WTC11 (cell line): ENCODE data around the gene DENND4A. TPM values are rescaled to one million over a fixed set of nuclear protein-coding genes. Genes with fewer than 3 reads are reported as not detected.

Experiments
- ATAC-seq: fragments of 200-7000 bp; cut with Tn5 transposase; 2 replicates; pipeline ENCODE4 v1.10.0; 2021; ENCODE audit warnings: mild to moderate bottlenecking, moderate library complexity
- CTCF ChIA-PET: fragments of 300-600 bp; sonication (Branson Sonifier 250); formaldehyde crosslinking; loops from one replicate; lab custom pipeline; 2021; ENCODE audit warnings: antibody characterized with exemption; lab: Charles Lee
- POLR2A ChIA-PET: fragments of 350-600 bp; sonication (Branson Sonifier 250); formaldehyde crosslinking; loops from one replicate; lab custom pipeline; 2021; ENCODE audit warnings: antibody characterized with exemption; lab: Charles Lee
- DNase-seq: peaks from one replicate; pipeline ENCODE4 v3.0.0; 2021; ENCODE audit warnings: low spot score
- H3K27ac Mint-ChIP-seq: 2 replicates; pipeline ENCODE4 v1.8.0; 2021; ENCODE audit warnings: mixed read lengths
- H3K27me3 Mint-ChIP-seq: 2 replicates; pipeline ENCODE4 v1.8.0; 2021; ENCODE audit warnings: low read depth, mild to moderate bottlenecking, moderate library complexity, mixed read lengths
- H3K36me3 Mint-ChIP-seq: 2 replicates; pipeline ENCODE4 v1.8.0; 2021; ENCODE audit warnings: mixed read lengths
- H3K4me1 Mint-ChIP-seq: 2 replicates; pipeline ENCODE4 v1.8.0; 2022; ENCODE audit warnings: mixed read lengths
- H3K4me3 Mint-ChIP-seq: 2 replicates; pipeline ENCODE4 v1.8.0; 2021; ENCODE audit warnings: mild to moderate bottlenecking, moderate library complexity, mixed read lengths
- H3K9me3 Mint-ChIP-seq: 2 replicates; pipeline ENCODE4 v1.8.0; 2021; ENCODE audit warnings: mixed read lengths
- ATF2 ChIP-seq: sonication (generic); formaldehyde crosslinking; IDR thresholded peaks from 2 replicates; pipeline ENCODE4 v1.8.1; 2022; ENCODE audit warnings: low read depth, missing genetic modification reagents, borderline replicate concordance
- CREB1 ChIP-seq: sonication (generic); formaldehyde crosslinking; IDR thresholded peaks from 2 replicates; pipeline ENCODE4 v1.8.0; 2023; ENCODE audit warnings: mild to moderate bottlenecking, missing genetic modification reagents
- ELF4 ChIP-seq: sonication (generic); formaldehyde crosslinking; IDR thresholded peaks from 2 replicates; pipeline ENCODE4 v1.8.1; 2022; ENCODE audit warnings: low read depth, mild to moderate bottlenecking, moderate library complexity, missing genetic modification reagents
- FOXK1 ChIP-seq: sonication (generic); formaldehyde crosslinking; IDR thresholded peaks from 2 replicates; pipeline ENCODE4 v1.8.0; 2022; ENCODE audit warnings: mild to moderate bottlenecking, moderate library complexity, missing genetic modification reagents
- KAT7 ChIP-seq: sonication (generic); formaldehyde crosslinking; IDR thresholded peaks from 2 replicates; pipeline ENCODE4 v1.8.1; 2023; ENCODE audit warnings: missing genetic modification reagents, mild to moderate bottlenecking, borderline replicate concordance
- PRDM15 ChIP-seq: sonication (generic); formaldehyde crosslinking; IDR thresholded peaks from 2 replicates; pipeline ENCODE4 v1.8.0; 2022; ENCODE audit warnings: missing genetic modification reagents
- SMAD3 ChIP-seq: sonication (generic); formaldehyde crosslinking; IDR thresholded peaks from 2 replicates; pipeline ENCODE4 v1.8.0; 2022; ENCODE audit warnings: missing genetic modification reagents, mild to moderate bottlenecking, borderline replicate concordance
- SMAD4 ChIP-seq: sonication (generic); formaldehyde crosslinking; IDR thresholded peaks from 2 replicates; pipeline ENCODE4 v1.8.0; 2022; ENCODE audit warnings: mild to moderate bottlenecking, missing genetic modification reagents
- SP1 ChIP-seq: sonication (generic); formaldehyde crosslinking; conservative IDR thresholded peaks from 2 replicates; pipeline ENCODE4 v1.8.1; 2022; ENCODE audit warnings: missing genetic modification reagents
- ZBTB43 ChIP-seq: sonication (generic); formaldehyde crosslinking; IDR thresholded peaks from 2 replicates; pipeline ENCODE4 v1.8.1; 2023; ENCODE audit warnings: mild to moderate bottlenecking, missing genetic modification reagents
- ZNF121 ChIP-seq: sonication (generic); formaldehyde crosslinking; IDR thresholded peaks from 2 replicates; pipeline ENCODE4 v1.8.0; 2023; ENCODE audit warnings: missing genetic modification reagents
- ZNF416 ChIP-seq: fragments of 250-450 bp; sonication (Bioruptor Pico); IDR thresholded peaks from 2 replicates; pipeline ENCODE4 v1.9.0; 2021; ENCODE audit warnings: mild to moderate bottlenecking, inconsistent platforms
- ZNF512 ChIP-seq: sonication (generic); formaldehyde crosslinking; IDR thresholded peaks from 2 replicates; pipeline ENCODE4 v1.8.1; 2022; ENCODE audit warnings: missing genetic modification reagents, borderline replicate concordance
- ZNF532 ChIP-seq: fragments of 250-450 bp; sonication (Bioruptor Pico); IDR thresholded peaks from 2 replicates; pipeline ENCODE4 v1.9.0; 2021; ENCODE audit warnings: mild to moderate bottlenecking, borderline replicate concordance
- total RNA-seq: library from RNA; stranded (reverse); gene quantifications from 3 replicates; pipeline ENCODE4 v1.2.3, GENCODE V29; 2021

The DENND4A gene
- total RNA-seq, 1 experiment from 2014 or later, result 5.7 TPM

GRCh38 chr15:65791335-65792137 is 557 bp downstream of the DENND4A start (continued):
- TF ChIP-seq CREB1 (CRISPR knock-in tag) (no peak), FOXK1 (no peak; the same call in 1 of the 2 replicates), SP1 (CRISPR knock-in tag) (0 out of 2 replicates have a peak, but pooled peaks have one; percentile 17), KAT7 (CRISPR knock-in tag) (peak; percentile 65; the same call in 1 of the 2 replicates), ZNF532 (CRISPR knock-in tag) (no peak)

- DNase-seq, result no peak
- CTCF ChIA-PET, result interaction anchor here (1.2 to 1.9 kb wide), 2 partner anchors 33 to 66 kb away, joined by 3 to 13 read pairs; no protein-coding TSS in a partner anchor
- POLR2A ChIA-PET, result interaction anchor here (2.6 kb wide), 1 partner anchor 79 kb away, joined by 11 read pairs; the partner anchor contains the start of gene RAB11A
Measured at GRCh38 chr15:65790694-65791334, 1.3 kb downstream of the DENND4A start.

GRCh38 chr15:65789759-65790425 is 2.2 kb downstream of the DENND4A start:
- Mint-ChIP-seq H3K27me3 (no peaks in the 10 kb centered on the region), H3K36me3 (no peaks in the 10 kb centered on the region), H3K27ac (no peak overlapping the region), H3K4me3 (no peak overlapping the region), H3K4me1 (peaks cover 17% of the 10 kb centered on the region), H3K9me3 (no peaks in the 10 kb centered on the region)
- POLR2A ChIA-PET, result no interaction called here
- ATAC-seq (no peak), DNase-seq (no peak)
- CTCF ChIA-PET, result no interaction called here
- no peak for TF ChIP-seq ZBTB43
- no peak for TF ChIP-seq ZNF512 (CRISPR knock-in tag)
- no peak for TF ChIP-seq ATF2 (CRISPR knock-in tag)
- no peak for TF ChIP-seq SMAD4 (CRISPR knock-in tag)
- no peak for TF ChIP-seq SP1 (CRISPR knock-in tag)
- TF ChIP-seq ELF4, result no peak

More at GRCh38 chr15:65790694-65791334, 1.3 kb downstream of the DENND4A start:
- Mint-ChIP-seq H3K27me3 (no peaks in the 10 kb centered on the region), H3K27ac (peak overlapping the region; percentile 66), H3K9me3 (no peaks in the 10 kb centered on the region), H3K4me1 (peaks cover 18% of the 10 kb centered on the region), H3K4me3 (peak overlapping the region; percentile 88), H3K36me3 (no peaks in the 10 kb centered on the region)
- no peak for ATAC-seq
- TF ChIP-seq ZNF416 (CRISPR knock-in tag), result no peak
- TF ChIP-seq ZNF121 (CRISPR knock-in tag), result no peak
- no peak for TF ChIP-seq PRDM15 (CRISPR knock-in tag)
- no peak for TF ChIP-seq SMAD3 (CRISPR knock-in tag)
